Measurements from ENCODE around the gene BDH1.

- TF ChIP-seq POLR2A (IDR thresholded peaks at IDR 0.05; ENCODE audit: low read length) (no peak), GATA1 (IDR thresholded peaks at IDR 0.05; ENCODE audit: low read depth, low read length) (no peak)
Observed at GRCh38 chr3:197495499-197495898, 60.3 kb downstream of the BDH1 start.
